Prostate gland (tissue), 2 donors: ENCODE measurements around the gene ANKMY2.

Experiments used
- POLR2A ChIP-seq: fragments of 450-650 bp; IDR thresholded peaks from one replicate; pipeline ENCODE4 v1.6.1; 2016; ENCODE audit warnings: antibody characterized with exemption, mild to moderate bottlenecking
- POLR2AphosphoS5 ChIP-seq: sonication (generic); formaldehyde crosslinking; IDR thresholded peaks from one replicate; pipeline ENCODE4 v1.6.1; 2017; ENCODE audit warnings: antibody characterized with exemption
- TF ChIP-seq, protein P1 (sequence below), 4 experiments: fragments of 200-600 bp in 2 of 4; fragments of 450-650 bp in 2 of 4; sonication (generic) in 2 of 4; IDR thresholded peaks; 1 replicate in 3 of 4; 2 replicates in 1 of 4; pipeline ENCODE4 v1.5.1; 2016 to 2019; ENCODE audit warnings: antibody characterized with exemption in 4 of 4, mild to moderate bottlenecking in 2 of 4, moderate library complexity in 2 of 4

DNA sequence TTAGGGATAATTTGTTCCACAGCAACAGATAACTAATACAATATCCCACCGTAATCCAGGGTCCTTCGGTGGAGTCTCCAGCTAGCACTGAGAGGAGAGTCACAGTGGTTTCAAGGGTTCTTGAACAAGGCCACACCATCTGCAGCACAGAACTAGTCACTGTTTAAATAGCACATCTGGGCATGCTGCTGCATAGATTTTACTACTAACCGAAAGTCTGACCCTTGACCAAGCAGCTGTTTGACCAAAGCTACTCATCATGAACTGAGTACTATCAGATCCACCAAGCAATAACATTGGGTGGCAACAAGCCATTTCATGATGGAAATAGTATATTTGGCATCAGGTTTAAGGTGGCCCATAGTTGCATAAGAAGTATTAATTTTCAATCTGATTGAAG lies 53.2 kb downstream of the ANKMY2 start:
- TF ChIP-seq, protein P1, sequence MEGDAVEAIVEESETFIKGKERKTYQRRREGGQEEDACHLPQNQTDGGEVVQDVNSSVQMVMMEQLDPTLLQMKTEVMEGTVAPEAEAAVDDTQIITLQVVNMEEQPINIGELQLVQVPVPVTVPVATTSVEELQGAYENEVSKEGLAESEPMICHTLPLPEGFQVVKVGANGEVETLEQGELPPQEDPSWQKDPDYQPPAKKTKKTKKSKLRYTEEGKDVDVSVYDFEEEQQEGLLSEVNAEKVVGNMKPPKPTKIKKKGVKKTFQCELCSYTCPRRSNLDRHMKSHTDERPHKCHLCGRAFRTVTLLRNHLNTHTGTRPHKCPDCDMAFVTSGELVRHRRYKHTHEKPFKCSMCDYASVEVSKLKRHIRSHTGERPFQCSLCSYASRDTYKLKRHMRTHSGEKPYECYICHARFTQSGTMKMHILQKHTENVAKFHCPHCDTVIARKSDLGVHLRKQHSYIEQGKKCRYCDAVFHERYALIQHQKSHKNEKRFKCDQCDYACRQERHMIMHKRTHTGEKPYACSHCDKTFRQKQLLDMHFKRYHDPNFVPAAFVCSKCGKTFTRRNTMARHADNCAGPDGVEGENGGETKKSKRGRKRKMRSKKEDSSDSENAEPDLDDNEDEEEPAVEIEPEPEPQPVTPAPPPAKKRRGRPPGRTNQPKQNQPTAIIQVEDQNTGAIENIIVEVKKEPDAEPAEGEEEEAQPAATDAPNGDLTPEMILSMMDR (IDR thresholded peaks at IDR 0.05): no peak
- TF ChIP-seq POLR2A: no peak
- TF ChIP-seq POLR2AphosphoS5: no peak
